ENCODE results near the gene XCL2. TPM values are rescaled to one million over a fixed set of nuclear protein-coding genes. Genes with fewer than 3 reads are reported as not detected.
"Not testable (repeated sequence)": the region's sequence is repeated elsewhere in the genome, so short reads cannot be mapped to it uniquely, and the experiment has no call there.

The XCL2 gene, protein sequence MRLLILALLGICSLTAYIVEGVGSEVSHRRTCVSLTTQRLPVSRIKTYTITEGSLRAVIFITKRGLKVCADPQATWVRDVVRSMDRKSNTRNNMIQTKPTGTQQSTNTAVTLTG
- 1 to 10 TPM; 2.7 TPM for total RNA-seq

GRCh38 chr1:168543840-168544498 is at the start of gene XCL2:
Gene XCL2, minus strand, starts transcription at chr1:168543997. Its CDS starts 33 bp downstream, at chr1:168543964.
- DNase-seq (ENCODE audit: low spot score); H3K9me3 Mint-ChIP-seq; H3K27me3 Mint-ChIP-seq: not testable (repeated sequence)
- Mint-ChIP-seq H3K36me3 (peaks cover 16% of the 10 kb centered on the region), H3K27ac (peak within 1 kb of the TSS; percentile 32 to 52), H3K4me3 (peak within 1 kb of the TSS; percentile 64), H3K4me1 (ENCODE audit: low read depth in 2 of 2) (peaks cover 39 to 51% of the 10 kb centered on the region in 2 donors)
- peak; percentile 73 to 75 for ATAC-seq

DNA sequence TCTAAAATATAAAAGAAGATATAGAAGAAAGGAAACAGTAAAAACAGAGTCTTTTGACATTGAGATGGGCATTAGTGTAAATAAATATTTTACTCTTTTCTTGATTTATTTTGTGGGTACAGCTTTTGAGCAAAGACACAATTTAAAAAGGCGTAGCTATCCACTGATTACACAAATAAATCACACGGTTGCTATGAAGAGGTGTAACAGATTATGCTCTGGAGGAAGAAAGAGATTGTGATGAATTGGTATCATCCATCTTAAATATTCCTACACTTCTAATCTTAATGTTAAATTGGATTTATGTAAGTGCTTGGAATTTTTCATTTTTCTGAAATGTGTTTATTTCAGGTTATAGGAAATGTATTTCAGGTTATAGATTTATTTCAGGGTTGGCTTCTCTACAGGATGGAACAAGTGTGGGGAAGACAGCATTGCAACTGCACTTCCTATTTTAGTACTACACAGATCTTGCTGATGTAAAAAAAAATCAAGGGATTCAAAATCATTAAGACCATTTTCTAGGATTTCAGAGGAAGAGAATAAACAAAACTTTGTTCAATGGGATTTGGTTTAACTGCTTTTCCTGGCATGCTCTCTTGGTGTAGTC is 47.9 kb upstream of the XCL2 start:
- H3K27ac Mint-ChIP-seq, result no peak overlapping the region
- H3K27me3 Mint-ChIP-seq, result no peaks in the 10 kb centered on the region
- H3K36me3 Mint-ChIP-seq, result peaks cover 5% of the 10 kb centered on the region
- H3K4me1 Mint-ChIP-seq (ENCODE audit: low read depth in 2 of 2), result no peaks in the 10 kb centered on the region
- no peak for DNase-seq (ENCODE audit: low spot score)
- no peak for ATAC-seq
- H3K9me3 Mint-ChIP-seq, result peaks cover 3% of the 10 kb centered on the region
- no peak overlapping the region for H3K4me3 Mint-ChIP-seq

DNA sequence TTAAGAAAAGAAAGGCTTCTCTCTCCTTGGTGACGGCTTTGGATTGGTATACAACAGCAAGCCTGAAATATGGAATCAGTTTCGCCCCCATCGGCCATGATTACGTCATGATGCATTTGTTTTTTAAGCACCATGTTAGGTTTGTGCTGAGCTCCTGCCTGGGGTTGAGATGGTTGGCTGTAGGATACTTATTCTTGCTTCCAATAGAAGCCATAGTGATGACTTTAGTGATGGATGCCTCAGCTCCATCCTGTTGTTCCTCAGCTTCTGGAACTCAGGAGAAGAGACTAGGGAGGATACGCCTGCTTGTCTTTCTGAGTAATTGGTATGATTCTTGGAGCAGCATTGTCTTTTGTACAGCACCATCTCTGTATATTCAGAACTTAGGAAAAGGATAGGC is 47.3 kb upstream of the XCL2 start:
- H3K36me3 Mint-ChIP-seq, result peaks cover 5% of the 10 kb centered on the region
- H3K4me3 Mint-ChIP-seq, result no peak overlapping the region
- ATAC-seq (no peak), DNase-seq (ENCODE audit: low spot score) (no peak)
- H3K4me1 Mint-ChIP-seq (ENCODE audit: low read depth in 2 of 2), result no peaks in the 10 kb centered on the region
- H3K9me3 Mint-ChIP-seq, result peaks cover 3% of the 10 kb centered on the region
- H3K27ac Mint-ChIP-seq, result no peak overlapping the region
- no peaks in the 10 kb centered on the region for H3K27me3 Mint-ChIP-seq

GRCh38 chr1:168589167-168589566 is 45.4 kb upstream of the XCL2 start:
- no peak overlapping the region for H3K27ac Mint-ChIP-seq
- H3K27me3 Mint-ChIP-seq, result no peaks in the 10 kb centered on the region
- H3K9me3 Mint-ChIP-seq, result peaks cover 3% of the 10 kb centered on the region
- peaks cover 0 to 4% of the 10 kb centered on the region in 2 donors for H3K4me1 Mint-ChIP-seq (ENCODE audit: low read depth in 2 of 2)
- DNase-seq (ENCODE audit: low spot score) (no peak), ATAC-seq (no peak)
- peaks cover 5% of the 10 kb centered on the region for H3K36me3 Mint-ChIP-seq
- no peak overlapping the region for H3K4me3 Mint-ChIP-seq

GRCh38 chr1:168585937-168586336 is 42.1 kb upstream of the XCL2 start:
- no peak overlapping the region for H3K27ac Mint-ChIP-seq
- peaks cover 3% of the 10 kb centered on the region for H3K9me3 Mint-ChIP-seq
- no peak for ATAC-seq
- DNase-seq (ENCODE audit: low spot score), result no peak
- peaks cover 5 to 7% of the 10 kb centered on the region in 2 donors for H3K4me1 Mint-ChIP-seq (ENCODE audit: low read depth in 2 of 2)
- peaks cover 5% of the 10 kb centered on the region for H3K36me3 Mint-ChIP-seq
- H3K4me3 Mint-ChIP-seq, result no peak overlapping the region
- H3K27me3 Mint-ChIP-seq, result no peaks in the 10 kb centered on the region

DNA sequence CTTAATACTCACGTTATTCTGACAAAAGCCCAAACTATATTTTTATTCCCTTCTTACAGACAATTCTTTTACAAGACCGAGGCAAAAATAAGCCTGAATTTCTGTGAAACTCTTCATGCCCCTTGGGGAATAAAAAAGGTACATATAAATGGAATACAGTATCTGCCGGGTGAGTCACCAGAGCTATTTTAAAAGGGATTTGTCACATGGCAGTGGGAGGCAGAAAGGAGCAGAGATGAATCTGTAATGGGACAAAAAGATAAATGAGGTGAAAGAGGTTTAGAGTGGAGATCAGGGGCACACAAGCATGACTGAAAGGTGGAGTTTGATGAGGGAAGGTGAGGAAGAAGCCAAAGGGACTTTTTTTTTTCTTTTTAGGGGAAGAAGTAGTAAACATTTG is 41.4 kb upstream of the XCL2 start:
- Mint-ChIP-seq H3K4me3 (no peak overlapping the region), H3K36me3 (peaks cover 5% of the 10 kb centered on the region), H3K27me3 (no peaks in the 10 kb centered on the region), H3K9me3 (peaks cover 3% of the 10 kb centered on the region), H3K27ac (no peak overlapping the region), H3K4me1 (ENCODE audit: low read depth in 2 of 2) (peaks cover 11% of the 10 kb centered on the region in 2 donors)
- no peak for ATAC-seq
- DNase-seq (ENCODE audit: low spot score), result no peak

- peaks cover 5% of the 10 kb centered on the region for H3K36me3 Mint-ChIP-seq
- peaks cover 3% of the 10 kb centered on the region for H3K9me3 Mint-ChIP-seq
- no peaks in the 10 kb centered on the region for H3K27me3 Mint-ChIP-seq
- no peak for DNase-seq (ENCODE audit: low spot score)
- H3K4me1 Mint-ChIP-seq (ENCODE audit: low read depth in 2 of 2), result peaks cover 26 to 27% of the 10 kb centered on the region in 2 donors
- no peak overlapping the region for H3K4me3 Mint-ChIP-seq
- no peak overlapping the region for H3K27ac Mint-ChIP-seq
- no peak for ATAC-seq
These were observed 39.8 kb upstream of the XCL2 start for GRCh38 chr1:168583571-168583970.

DNA sequence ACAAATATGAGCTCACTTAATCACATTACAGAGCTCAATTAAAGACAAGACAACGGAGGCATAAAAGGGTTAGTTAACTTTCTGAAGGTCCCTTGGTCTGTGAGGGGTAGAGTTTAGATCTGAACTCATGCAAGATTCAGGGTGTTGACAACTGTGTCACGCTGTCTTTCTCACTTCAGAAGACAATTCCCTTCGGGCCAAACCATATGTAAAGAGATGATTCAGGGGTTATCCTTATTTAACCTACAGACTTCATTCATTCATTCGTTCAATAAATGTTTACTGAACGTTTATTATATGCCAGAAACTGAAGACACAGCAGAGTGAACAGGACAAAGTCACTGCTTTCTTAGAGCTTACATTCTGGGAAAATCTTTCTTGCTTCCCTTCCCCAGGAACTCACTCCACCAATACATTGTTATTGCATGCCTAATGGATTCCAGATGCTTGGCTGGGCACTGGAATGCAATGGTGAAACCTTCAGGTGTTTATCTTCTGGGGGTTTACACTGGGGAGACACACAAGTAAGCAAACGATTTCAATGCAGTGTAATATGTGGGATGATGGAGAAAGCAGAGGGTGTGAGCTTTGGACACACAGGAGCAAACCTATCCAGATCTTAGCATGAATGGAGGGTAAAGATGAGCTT is 39.0 kb upstream of the XCL2 start:
- no peak for DNase-seq (ENCODE audit: low spot score)
- H3K4me1 Mint-ChIP-seq (ENCODE audit: low read depth in 2 of 2), result peaks cover 30 to 32% of the 10 kb centered on the region in 2 donors
- no peaks in the 10 kb centered on the region for H3K27me3 Mint-ChIP-seq
- peaks cover 5% of the 10 kb centered on the region for H3K36me3 Mint-ChIP-seq
- ATAC-seq, result no peak
- H3K9me3 Mint-ChIP-seq, result peaks cover 3% of the 10 kb centered on the region
- no peak overlapping the region for H3K27ac Mint-ChIP-seq
- H3K4me3 Mint-ChIP-seq, result no peak overlapping the region

DNA sequence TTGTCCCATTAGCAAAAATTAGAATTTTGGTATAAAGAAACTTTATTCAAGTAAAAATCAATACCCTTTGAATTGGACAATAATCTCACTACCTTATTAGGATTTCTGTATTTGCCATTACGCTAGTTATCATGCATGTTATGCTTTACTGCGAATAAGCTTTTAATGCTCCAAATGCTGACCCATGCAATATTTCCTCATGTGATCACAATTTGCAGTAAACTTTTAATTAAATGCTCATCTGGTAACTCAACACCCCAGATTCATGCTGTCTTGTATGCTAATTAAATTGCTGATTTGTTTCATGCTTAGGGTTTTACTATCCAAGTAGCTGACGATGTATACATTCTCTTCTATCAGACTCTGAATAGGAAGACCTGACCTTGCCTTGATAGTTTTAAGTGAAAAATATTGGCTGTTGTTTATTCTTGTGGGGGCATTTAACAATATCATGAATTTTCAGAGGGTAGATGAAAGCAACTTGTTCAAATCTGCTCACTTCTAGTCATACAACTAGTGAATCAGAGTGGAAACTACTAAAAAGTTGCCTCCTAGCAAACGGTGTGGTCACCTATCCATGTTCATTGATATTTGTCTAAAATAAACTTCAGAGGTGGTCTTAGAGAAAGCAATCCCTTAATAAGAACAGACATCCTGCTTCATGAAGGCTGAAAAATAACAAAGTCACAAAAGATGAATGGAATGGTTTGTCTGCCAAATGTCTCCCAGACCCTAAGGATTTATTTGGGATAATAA is 38.2 kb upstream of the XCL2 start:
- Mint-ChIP-seq H3K27me3 (no peaks in the 10 kb centered on the region), H3K36me3 (no peaks in the 10 kb centered on the region), H3K4me3 (no peak overlapping the region), H3K9me3 (no peaks in the 10 kb centered on the region), H3K27ac (no peak overlapping the region), H3K4me1 (ENCODE audit: low read depth in 2 of 2) (peaks cover 30 to 38% of the 10 kb centered on the region in 2 donors)
- ATAC-seq (no peak), DNase-seq (ENCODE audit: low spot score) (no peak)

DNA sequence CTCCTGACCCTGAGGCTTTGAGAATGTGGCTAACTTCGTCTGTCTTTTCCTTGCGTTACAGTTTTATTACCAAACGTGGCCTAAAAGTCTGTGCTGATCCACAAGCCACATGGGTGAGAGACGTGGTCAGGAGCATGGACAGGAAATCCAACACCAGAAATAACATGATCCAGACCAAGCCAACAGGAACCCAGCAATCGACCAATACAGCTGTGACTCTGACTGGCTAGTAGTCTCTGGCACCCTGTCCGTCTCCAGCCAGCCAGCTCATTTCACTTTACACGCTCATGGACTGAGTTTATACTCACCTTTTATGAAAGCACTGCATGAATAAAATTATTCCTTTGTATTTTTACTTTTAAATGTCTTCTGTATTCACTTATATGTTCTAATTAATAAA is 37.2 kb upstream of the XCL2 start:
- not testable (repeated sequence) for ATAC-seq; H3K27me3 Mint-ChIP-seq; H3K36me3 Mint-ChIP-seq; H3K9me3 Mint-ChIP-seq; H3K27ac Mint-ChIP-seq; DNase-seq (ENCODE audit: low spot score)
- Mint-ChIP-seq H3K4me1 (ENCODE audit: low read depth in 2 of 2) (peaks cover 34 to 44% of the 10 kb centered on the region in 2 donors), H3K4me3 (peak overlapping the region; percentile 10)

GRCh38 chr1:168580290-168580689 is 36.5 kb upstream of the XCL2 start:
- not testable (repeated sequence) for DNase-seq (ENCODE audit: low spot score); H3K27me3 Mint-ChIP-seq; H3K36me3 Mint-ChIP-seq; H3K9me3 Mint-ChIP-seq
- Mint-ChIP-seq H3K27ac (peak overlapping the region in 1 of 2 donors; percentile 61), H3K4me3 (peak overlapping the region; percentile 67), H3K4me1 (ENCODE audit: low read depth in 2 of 2) (peaks cover 34 to 44% of the 10 kb centered on the region in 2 donors)
- peak; percentile 76 to 85 for ATAC-seq

- Mint-ChIP-seq H3K4me3 (peak overlapping the region; percentile 67), H3K4me1 (ENCODE audit: low read depth in 2 of 2) (peaks cover 42 to 56% of the 10 kb centered on the region in 2 donors), H3K27ac (peak overlapping the region in 1 of 2 donors; percentile 61)
- ATAC-seq; H3K36me3 Mint-ChIP-seq; H3K27me3 Mint-ChIP-seq; DNase-seq (ENCODE audit: low spot score); H3K9me3 Mint-ChIP-seq: not testable (repeated sequence)
These were observed 34.9 kb upstream of the XCL2 start for GRCh38 chr1:168578531-168579185.

DNA sequence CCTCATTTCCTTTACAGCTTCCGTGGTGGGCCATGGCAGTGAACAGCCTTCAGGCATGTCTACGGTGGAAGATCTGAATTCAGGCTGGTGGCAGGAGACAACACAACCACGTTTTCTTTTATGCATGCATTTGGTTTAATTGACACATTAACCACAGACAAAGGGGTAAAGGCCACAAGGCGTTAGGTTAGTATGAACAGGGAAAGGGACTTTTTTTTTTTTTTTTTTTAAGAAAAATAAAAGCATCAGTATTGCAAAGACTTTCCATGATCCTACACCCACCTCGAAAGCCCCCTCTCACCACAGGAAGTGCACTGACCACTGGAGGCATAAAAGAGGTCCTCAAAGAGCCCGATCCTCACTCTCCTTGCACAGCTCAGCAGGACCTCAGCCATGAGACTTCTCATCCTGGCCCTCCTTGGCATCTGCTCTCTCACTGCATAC is 32.5 kb upstream of the XCL2 start, which contains the start of gene XCL1:
Gene XCL1 (plus strand): TSS at position 361 of the 444 bp plus-strand sequence. CDS start 33 bp downstream, at position 394.
- H3K27ac Mint-ChIP-seq, result peak within 1 kb of the TSS; percentile 24 to 29
- H3K4me3 Mint-ChIP-seq, result peak within 1 kb of the TSS; percentile 67
- H3K36me3 Mint-ChIP-seq, H3K9me3 Mint-ChIP-seq: not testable (repeated sequence)
- peaks cover 49 to 62% of the 10 kb centered on the region in 2 donors for H3K4me1 Mint-ChIP-seq (ENCODE audit: low read depth in 2 of 2)
- ATAC-seq (peak; percentile 74 to 79), DNase-seq (ENCODE audit: low spot score) (peak; percentile 67)
- peaks cover 0 to 14% of the 10 kb centered on the region in 2 donors for H3K27me3 Mint-ChIP-seq

Measured in natural killer cell treated with Interleukin-12 subunit alpha and Interleukin-12 subunit beta and Interleukin-15 and Interleukin-18, amount 100 ng/mL, for 72 hours (primary cell).